SU-DHL-6 (cell line): ENCODE data around the gene COL4A3.

Experiments
- H2AFZ ChIP-seq: fragments of 200-600 bp; sonication (generic); 2 replicates; pipeline ENCODE4 v1.6.1; 2014; ENCODE audit warnings: low read depth, mild to moderate bottlenecking, moderate library complexity, mixed read lengths, antibody characterized with exemption, low read length; ENCODE audit not compliant: severe bottlenecking
- H3F3A ChIP-seq: fragments of 200-600 bp; shearing (Covaris generic); 2 replicates; pipeline ENCODE4 v1.6.0; 2016; ENCODE audit warnings: antibody characterized with exemption, mild to moderate bottlenecking; ENCODE audit not compliant: insufficient read depth
- H3K27ac ChIP-seq: fragments of 200-600 bp; sonication (generic); 2 replicates; pipeline ENCODE4 v1.5.1; 2016; ENCODE audit warnings: low read depth, mild to moderate bottlenecking, low read length, moderate library complexity, mixed read lengths
- H3K27me3 ChIP-seq: fragments of 200-600 bp; sonication (generic), shearing (Covaris generic); 2 replicates; pipeline ENCODE4 v1.6.0; 2014; ENCODE audit warnings: mild to moderate bottlenecking, low read length
- H3K36me3 ChIP-seq: fragments of 200-600 bp; sonication (generic); 2 replicates; pipeline ENCODE4 v1.6.1; 2014; ENCODE audit warnings: mild to moderate bottlenecking, low read length, mixed read lengths
- H3K4me2 ChIP-seq: fragments of 300-600, 200-600 bp; shearing (Covaris generic), sonication (generic); 2 replicates; pipeline ENCODE4 v1.6.0; 2014; ENCODE audit warnings: low read length, low read depth, mild to moderate bottlenecking; ENCODE audit not compliant: poor library complexity, severe bottlenecking
- H3K4me3 ChIP-seq: fragments of 200-600 bp; sonication (generic); 2 replicates; pipeline ENCODE4 v1.5.1; 2014; ENCODE audit warnings: antibody characterized with exemption, low read length, mild to moderate bottlenecking, mixed read lengths; ENCODE audit not compliant: insufficient read depth, poor library complexity, severe bottlenecking
- H3K79me2 ChIP-seq: fragments of 200-600 bp; sonication (generic); 2 replicates; pipeline ENCODE4 v1.6.1; 2014; ENCODE audit warnings: mild to moderate bottlenecking, low read length, moderate library complexity; ENCODE audit not compliant: insufficient read depth
- H3K9ac ChIP-seq: fragments of 200-600 bp; sonication (generic); 2 replicates; pipeline ENCODE4 v1.7.0; 2014; ENCODE audit warnings: mild to moderate bottlenecking, low read length
- H3K9me2 ChIP-seq: fragments of 200-600 bp; sonication (generic); replicated peaks from 2 replicates; pipeline ENCODE4 v1.6.1; 2014; ENCODE audit warnings: low read length; ENCODE audit not compliant: insufficient read depth
- H3K9me3 ChIP-seq: fragments of 200-600 bp; sonication (generic); 2 replicates; pipeline ENCODE4 v1.6.1; 2014; ENCODE audit warnings: low read length, mixed read lengths; ENCODE audit not compliant: insufficient read depth
- H4K20me1 ChIP-seq: fragments of 200-600 bp; sonication (generic); 2 replicates; pipeline ENCODE4 v1.6.1; 2014; ENCODE audit warnings: low read depth, mild to moderate bottlenecking, antibody characterized with exemption, low read length, moderate library complexity, mixed read lengths
- EZH2phosphoT487 ChIP-seq: fragments of 200-600 bp; sonication (generic), shearing (Covaris generic); conservative IDR thresholded peaks from 2 replicates; pipeline ENCODE4 v1.6.1; 2018; ENCODE audit warnings: mild to moderate bottlenecking, antibody characterized with exemption, low read length, moderate library complexity, mixed read lengths
- TF ChIP-seq, protein P1 (sequence below): fragments of 200-600 bp; sonication (generic); IDR thresholded peaks from one replicate; pipeline ENCODE4 v1.5.1; 2017; ENCODE audit warnings: antibody characterized with exemption, mild to moderate bottlenecking, low read length, moderate library complexity; ENCODE audit not compliant: insufficient read depth, poor library complexity, severe bottlenecking

COL4A3 gene

DNA sequence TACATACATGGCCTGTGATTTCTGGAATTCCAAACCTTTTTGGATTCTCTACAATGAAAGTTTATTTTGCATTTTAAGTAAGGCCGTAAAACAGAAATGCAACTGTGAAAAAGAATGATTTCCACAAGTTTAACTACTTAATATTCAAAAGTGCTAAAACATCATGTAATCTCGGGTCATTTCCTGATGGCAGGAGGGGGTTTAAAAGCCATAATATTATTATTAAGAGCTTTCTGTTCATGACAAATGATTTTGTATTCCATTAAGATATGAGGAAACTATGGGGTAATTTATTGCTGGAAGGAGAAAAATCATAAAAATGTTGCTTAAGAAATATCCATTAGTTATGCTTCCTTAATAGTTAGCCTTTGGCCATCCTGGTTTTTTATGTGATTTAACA is 65.7 kb downstream of the COL4A3 start:
- TF ChIP-seq, protein P1, sequence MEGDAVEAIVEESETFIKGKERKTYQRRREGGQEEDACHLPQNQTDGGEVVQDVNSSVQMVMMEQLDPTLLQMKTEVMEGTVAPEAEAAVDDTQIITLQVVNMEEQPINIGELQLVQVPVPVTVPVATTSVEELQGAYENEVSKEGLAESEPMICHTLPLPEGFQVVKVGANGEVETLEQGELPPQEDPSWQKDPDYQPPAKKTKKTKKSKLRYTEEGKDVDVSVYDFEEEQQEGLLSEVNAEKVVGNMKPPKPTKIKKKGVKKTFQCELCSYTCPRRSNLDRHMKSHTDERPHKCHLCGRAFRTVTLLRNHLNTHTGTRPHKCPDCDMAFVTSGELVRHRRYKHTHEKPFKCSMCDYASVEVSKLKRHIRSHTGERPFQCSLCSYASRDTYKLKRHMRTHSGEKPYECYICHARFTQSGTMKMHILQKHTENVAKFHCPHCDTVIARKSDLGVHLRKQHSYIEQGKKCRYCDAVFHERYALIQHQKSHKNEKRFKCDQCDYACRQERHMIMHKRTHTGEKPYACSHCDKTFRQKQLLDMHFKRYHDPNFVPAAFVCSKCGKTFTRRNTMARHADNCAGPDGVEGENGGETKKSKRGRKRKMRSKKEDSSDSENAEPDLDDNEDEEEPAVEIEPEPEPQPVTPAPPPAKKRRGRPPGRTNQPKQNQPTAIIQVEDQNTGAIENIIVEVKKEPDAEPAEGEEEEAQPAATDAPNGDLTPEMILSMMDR, result no peak
- no peak for TF ChIP-seq EZH2phosphoT487
- Histone ChIP-seq H4K20me1 (no peaks in the 10 kb centered on the region), H3F3A (no peaks in the 10 kb centered on the region), H3K9me2 (no peaks in the 10 kb centered on the region), H3K4me3 (no peak overlapping the region), H3K9me3 (no peaks in the 10 kb centered on the region), H2AFZ (no peak overlapping the region), H3K27me3 (no peaks in the 10 kb centered on the region), H3K79me2 (no peaks in the 10 kb centered on the region), H3K27ac (no peak overlapping the region), H3K9ac (no peak overlapping the region), H3K36me3 (no peaks in the 10 kb centered on the region), H3K4me2 (no peak overlapping the region)

DNA sequence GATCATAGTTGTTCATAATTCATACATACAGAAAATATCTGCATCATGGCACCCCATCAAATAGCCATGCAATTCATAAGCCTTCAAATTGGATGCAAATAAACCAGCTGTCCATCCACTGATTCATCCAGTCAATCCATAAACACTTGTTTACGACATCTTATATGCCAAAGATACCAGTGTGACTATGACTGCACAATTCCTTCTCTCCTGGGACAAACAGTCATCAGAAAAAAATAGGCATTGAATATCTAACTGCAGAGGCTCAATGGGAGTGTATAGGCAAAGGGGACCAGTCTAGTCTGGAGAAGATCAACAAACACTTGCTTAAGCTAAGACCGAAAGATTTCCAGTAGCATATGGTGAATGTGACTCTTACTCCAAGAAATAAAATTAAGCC is 70.0 kb downstream of the COL4A3 start:
- H3K27ac ChIP-seq, result no peak overlapping the region
- no peaks in the 10 kb centered on the region for H3F3A ChIP-seq
- H3K79me2 ChIP-seq, result no peaks in the 10 kb centered on the region
- H3K9ac ChIP-seq, result no peak overlapping the region
- no peaks in the 10 kb centered on the region for H3K9me3 ChIP-seq
- no peaks in the 10 kb centered on the region for H3K9me2 ChIP-seq
- no peak overlapping the region for H3K4me2 ChIP-seq
- H3K27me3 ChIP-seq, result no peaks in the 10 kb centered on the region
- H3K4me3 ChIP-seq, result no peak overlapping the region
- no peak for TF ChIP-seq EZH2phosphoT487
- TF ChIP-seq, protein P1, result no peak
- H4K20me1 ChIP-seq, result no peaks in the 10 kb centered on the region
- no peak overlapping the region for H2AFZ ChIP-seq
- H3K36me3 ChIP-seq, result no peaks in the 10 kb centered on the region

DNA sequence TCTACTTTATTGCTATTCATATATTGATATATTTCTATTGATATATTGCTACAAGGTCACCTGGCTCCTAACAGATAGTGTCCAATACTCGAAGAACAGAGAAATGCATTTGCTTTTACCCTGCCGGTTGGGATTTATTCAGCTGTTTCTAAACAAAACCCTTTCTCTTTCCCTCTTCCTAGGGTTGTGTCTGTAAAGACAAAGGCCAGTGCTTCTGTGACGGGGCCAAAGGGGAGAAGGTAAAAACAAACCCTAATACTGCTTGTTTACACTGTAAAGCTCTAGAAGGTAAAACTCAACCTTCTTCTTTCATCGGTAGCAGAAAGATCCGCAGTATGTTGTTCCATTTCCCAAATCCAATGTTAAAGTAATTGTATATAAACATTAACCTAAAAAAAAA is 73.4 kb downstream of the COL4A3 start:
- H3K9me3 ChIP-seq, result no peaks in the 10 kb centered on the region
- no peak overlapping the region for H3K4me2 ChIP-seq
- TF ChIP-seq EZH2phosphoT487, result no peak
- TF ChIP-seq, protein P1, result no peak
- no peak overlapping the region for H2AFZ ChIP-seq
- H3K4me3 ChIP-seq, result no peak overlapping the region
- H3F3A ChIP-seq, result no peaks in the 10 kb centered on the region
- no peaks in the 10 kb centered on the region for H3K79me2 ChIP-seq
- H3K9me2 ChIP-seq, result no peaks in the 10 kb centered on the region
- no peaks in the 10 kb centered on the region for H4K20me1 ChIP-seq
- 0 out of 2 replicates have a peak, but pooled peaks cover under 1% of the 10 kb centered on the region for H3K36me3 ChIP-seq
- no peak overlapping the region for H3K9ac ChIP-seq
- no peak overlapping the region for H3K27ac ChIP-seq
- H3K27me3 ChIP-seq, result no peaks in the 10 kb centered on the region
